Prostate gland (tissue), 2 donors: ENCODE measurements around the gene CMPK1. TPM values are rescaled to one million over a fixed set of nuclear protein-coding genes. Genes with fewer than 3 reads are reported as not detected.

Source experiments
- DNase-seq: peaks from one replicate; pipeline ENCODE4 v3.0.0-alpha.2; 2019; ENCODE audit warnings: low spot score
- H3K27ac ChIP-seq, 2 donors: fragments of 200-600 bp; sonication (generic); 2 replicates each; pipeline ENCODE4 v1.5.1; 2017 to 2019
- H3K27me3 ChIP-seq: fragments of 200-600 bp; sonication (generic); replicated peaks from 2 replicates; pipeline ENCODE4 v1.5.1; 2019; ENCODE audit not compliant: insufficient read depth
- H3K36me3 ChIP-seq, 2 donors: fragments of 200-600 bp; sonication (generic); 1 replicate in 1 of 2; 2 replicates in 1 of 2; pipeline versions ENCODE4 v1.5.1 to v1.8.1; 2017 to 2019
- H3K4me1 ChIP-seq: fragments of 200-600 bp; sonication (generic); replicated peaks from 2 replicates; pipeline ENCODE4 v1.5.1; 2019
- H3K4me3 ChIP-seq, 2 donors: fragments of 200-600 bp; sonication (generic); 2 replicates each; pipeline ENCODE4 v1.5.1; 2017 to 2019
- H3K9me3 ChIP-seq: fragments of 200-600 bp; sonication (generic); 2 replicates; pipeline ENCODE4 v1.5.1; 2017
- CTCF ChIP-seq, 4 experiments: fragments of 200-600 bp in 2 of 4; fragments of 450-650 bp in 2 of 4; sonication (generic) in 2 of 4; IDR thresholded peaks; 1 replicate in 3 of 4; 2 replicates in 1 of 4; pipeline ENCODE4 v1.5.1; 2016 to 2019; ENCODE audit warnings: antibody characterized with exemption in 4 of 4, mild to moderate bottlenecking in 2 of 4, moderate library complexity in 2 of 4
- POLR2A ChIP-seq: fragments of 450-650 bp; IDR thresholded peaks from one replicate; pipeline ENCODE4 v1.6.1; 2016; ENCODE audit warnings: antibody characterized with exemption, mild to moderate bottlenecking
- POLR2AphosphoS5 ChIP-seq: sonication (generic); formaldehyde crosslinking; IDR thresholded peaks from one replicate; pipeline ENCODE4 v1.6.1; 2017; ENCODE audit warnings: antibody characterized with exemption
- WGBS: methylation state at CpG from one replicate; pipeline ENCODE4 v1.1.5; 2018; 5-methylcytosine and 5-hydroxymethylcytosine counted together
- intact Hi-C: fragments of 100-400 bp; cut with DNase I; formaldehyde crosslinking; loops from one replicate; pipeline ENCODE4 v1.14.2; 2022
- total RNA-seq, 2 donors: library from RNA; depleted of rRNA; stranded (reverse); fragments of >200 nt; gene quantifications; one replicate each; pipeline ENCODE4 v1.1.0, GENCODE V29; 2016

CMPK1 gene
- total RNA-seq, 2 donors from 2014 or later, result 54.9 to 152 TPM

GRCh38 chr1:47420547-47420946 lies 87.0 kb downstream of the CMPK1 start:
- Histone ChIP-seq H3K27ac (no peak overlapping the region), H3K4me3 (no peak overlapping the region), H3K27me3 (peaks cover 10% of the 10 kb centered on the region), H3K9me3 (no peaks in the 10 kb centered on the region), H3K36me3 (no peaks in the 10 kb centered on the region), H3K4me1 (no peaks in the 10 kb centered on the region)
- intact Hi-C loops, result loop anchor here (5.0 kb wide), 1 partner anchor 228 kb away; the partner anchor contains the start of gene PDZK1IP1
- whole genome bisulfite sequencing, result 74% methylated on average over 4 of the region's 4 CpGs
- TF ChIP-seq CTCF (IDR thresholded peaks at IDR 0.05), result no peak
- DNase-seq, result no peak

GRCh38 chr1:47423872-47424271 lies 90.3 kb downstream of the CMPK1 start:
- Histone ChIP-seq H3K27ac (no peak overlapping the region), H3K36me3 (no peaks in the 10 kb centered on the region), H3K4me1 (no peaks in the 10 kb centered on the region), H3K9me3 (no peaks in the 10 kb centered on the region), H3K27me3 (no peaks in the 10 kb centered on the region), H3K4me3 (no peak overlapping the region)
- 42% methylated on average over 2 of the region's 2 CpGs for WGBS
- no peak for DNase-seq
- intact Hi-C loops, result loop anchor here (5.0 kb wide), 1 partner anchor 232 kb away; the partner anchor contains the start of gene PDZK1IP1
- TF ChIP-seq CTCF (IDR thresholded peaks at IDR 0.05) (no peak), POLR2A (no peak), POLR2AphosphoS5 (no peak)

- TF ChIP-seq POLR2AphosphoS5 (peak; percentile 24), CTCF (IDR thresholded peaks at IDR 0.05) (peak in 3 of 4 experiments; percentile 59 to 72 (median 71)), POLR2A (no peak)
- H3K27me3 ChIP-seq, result no peaks in the 10 kb centered on the region
- peak; percentile 22 for DNase-seq
- H3K4me3 ChIP-seq, result no peak overlapping the region
- intact Hi-C loops, result loop anchor here (5.0 kb wide), 1 partner anchor 232 kb away; the partner anchor contains the start of gene PDZK1IP1
- H3K4me1 ChIP-seq, result no peaks in the 10 kb centered on the region
- no peak overlapping the region for H3K27ac ChIP-seq
- no peaks in the 10 kb centered on the region for H3K36me3 ChIP-seq
- no peaks in the 10 kb centered on the region for H3K9me3 ChIP-seq
- 5% methylated on average over 6 of the region's 6 CpGs for WGBS
Observed at GRCh38 chr1:47424336-47424982, 90.9 kb downstream of the CMPK1 start.

Other genes with a start within 250 kb of the CMPK1 start
- gene CYP4A22, start 196.3 kb upstream of the CMPK1 start, total RNA-seq, result not detected
- gene PDZK1IP1, start 143.8 kb upstream of the CMPK1 start, total RNA-seq, result 10 to 100 TPM in 1 of 2 donors, 1 to 10 TPM in 1; 5.9 to 36.1 TPM
- 1 to 10 TPM; 1.0 to 1.8 TPM for gene TAL1, start 101.6 kb upstream of the CMPK1 start, total RNA-seq
- gene STIL, start 19.6 kb upstream of the CMPK1 start, total RNA-seq, result 1 to 10 TPM; 1.5 to 5.9 TPM
- under 1 TPM in 1 of 2 donors, not detected in 1; 0.28 TPM for gene FOXE3, start 82.5 kb downstream of the CMPK1 start, total RNA-seq
- gene FOXD2, start 104.3 kb downstream of the CMPK1 start, total RNA-seq, result 1 to 10 TPM; 1.2 to 1.8 TPM